ENCODE measurements around the gene OPALIN. TPM values are rescaled to one million over a fixed set of nuclear protein-coding genes. Genes with fewer than 3 reads are reported as not detected.

OPALIN gene
- total and polyA plus RNA-seq, 2 donors (not counting 3 experiments of a cell fraction or from before 2014, with no cell fraction given): not detected

GRCh38 chr10:96338279-96338925, 20.4 kb downstream of the OPALIN start:
- no peak overlapping the region for H3K4me2 ChIP-seq (ENCODE audit: insufficient read depth, low read length)
- H3K27ac ChIP-seq (ENCODE audit: insufficient read depth, low read depth, low read length): no peak overlapping the region
- no peak overlapping the region for H3K4me3 ChIP-seq (replicated peaks in 1 of 3; ENCODE audit: insufficient read depth in 1 of 3, low read depth in 1 of 3, low read length in 3 of 3)
- peaks cover 3 to 8% of the 10 kb centered on the region in 2 experiments for H3K27me3 ChIP-seq (ENCODE audit: control insufficient read depth in 2 of 2, insufficient read depth in 2 of 2, low read length in 2 of 2)
- no TSS peak for BruUV-seq (replicated peaks)
- H4K20me1 ChIP-seq (replicated peaks; ENCODE audit: control insufficient read depth, extremely low read depth, insufficient read depth, low read length): no peaks in the 10 kb centered on the region
- no peak for TF ChIP-seq POLR2AphosphoS5 (IDR thresholded peaks at IDR 0.05; ENCODE audit: insufficient read depth, low read depth, low read length)
- no peak for TF ChIP-seq MAX (IDR thresholded peaks at IDR 0.05; ENCODE audit: insufficient read depth, insufficient read length)
- no peak for TF ChIP-seq CTCF (IDR thresholded peaks at IDR 0.05; ENCODE audit: extremely low read depth in 1 of 2, insufficient read depth in 1 of 2, low read depth in 1 of 2, low read length in 2 of 2)
- no peak for TF ChIP-seq EZH2 (IDR thresholded peaks at IDR 0.05; ENCODE audit: borderline replicate concordance, low read depth, low read length, severe bottlenecking)
- no peak for TF ChIP-seq FOS (IDR thresholded peaks at IDR 0.05; ENCODE audit: borderline replicate concordance, insufficient read depth, low read length)
- TF ChIP-seq POLR2A (IDR thresholded peaks at IDR 0.05; ENCODE audit: low read depth, low read length): no peak
- no peak for TF ChIP-seq JUN (IDR thresholded peaks at IDR 0.05; ENCODE audit: borderline replicate concordance, insufficient read depth, insufficient read length, low read depth)
- TF ChIP-seq GATA2 (IDR thresholded peaks at IDR 0.05; ENCODE audit: insufficient read depth, insufficient read length, low read depth, low read length): no peak
- no peak for TF ChIP-seq MYC (IDR thresholded peaks at IDR 0.05; ENCODE audit: low read depth, low read length)
- no peaks in the 10 kb centered on the region for H3K9me3 ChIP-seq (replicated peaks; ENCODE audit: control insufficient read depth, insufficient read depth, low read length)
- no peaks in the 10 kb centered on the region for H3K9me1 ChIP-seq (replicated peaks; ENCODE audit: control insufficient read depth, extremely low read depth, insufficient read depth, low read length)
- no peak for DNase-seq (ENCODE audit: low read depth, low spot score)
- POLR2A ChIA-PET: no interaction called here
- intact Hi-C loops (cut with micrococcal nuclease): no loop called here
- H3K36me3 ChIP-seq (ENCODE audit: control insufficient read depth in 2 of 2, extremely low read depth in 1 of 2, insufficient read depth in 2 of 2, low read length in 2 of 2): no peaks in the 10 kb centered on the region
- H3K9ac ChIP-seq (replicated peaks; ENCODE audit: extremely low read depth, insufficient read depth, low read length): no peak overlapping the region
- CTCF ChIA-PET: interaction anchor here (0.9 to 7.0 kb wide), 8 partner anchors 9 to 645 kb away, joined by 3 to 154 read pairs (median 10); partner anchors contain the start of gene TCTN3
- no peaks in the 10 kb centered on the region for H3K4me1 ChIP-seq (ENCODE audit: control insufficient read depth, extremely low read depth, insufficient read depth, low read length)
- H3K79me2 ChIP-seq (ENCODE audit: control insufficient read depth, insufficient read depth, low read length): no peaks in the 10 kb centered on the region
- FAIRE-seq: no peak
- no peak overlapping the region for H2AFZ ChIP-seq (ENCODE audit: low read depth, low read length)
- dilution Hi-C loops (cut with MboI; ENCODE audit: extremely low pct_ligation_motif_present, low sequenced_read_pairs): no loop called here

All from endothelial cell of umbilical vein (primary cell).